Measurements from ENCODE around the gene RFK.

RFK gene

DNA sequence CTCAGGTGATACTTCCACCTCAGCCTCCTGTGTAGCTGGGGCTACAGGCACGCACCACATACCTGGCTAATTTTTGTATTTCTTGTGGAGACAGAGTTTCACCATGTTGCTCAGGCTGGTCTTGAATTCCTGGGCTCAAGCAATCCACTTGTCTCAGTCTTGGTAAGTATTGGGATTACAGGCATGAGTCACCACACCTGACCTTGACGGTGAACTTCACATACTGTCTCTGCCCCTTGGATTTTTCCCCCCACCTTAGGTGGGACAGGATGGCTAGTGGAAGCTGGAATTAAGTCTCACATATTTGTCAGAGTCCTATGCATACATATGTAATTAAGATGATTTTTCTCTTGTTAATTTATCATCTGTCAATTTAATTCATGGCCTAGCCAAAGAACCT lies 20.9 kb upstream of the RFK start:
- H3K9ac ChIP-seq (ENCODE audit: low read depth, low read length, poor library complexity, severe bottlenecking) = no peak overlapping the region
- no peaks in the 10 kb centered on the region for H4K20me1 ChIP-seq (ENCODE audit: insufficient read depth, low read length, poor library complexity, severe bottlenecking)
- H3K9me2 ChIP-seq (replicated peaks; ENCODE audit: low read depth, low read length) = no peaks in the 10 kb centered on the region
- H3K79me2 ChIP-seq (ENCODE audit: insufficient read depth, low read length) = no peaks in the 10 kb centered on the region
- no peak for TF ChIP-seq CTCF (conservative IDR thresholded peaks at IDR 0.05; ENCODE audit: low read length)
- TF ChIP-seq EZH2phosphoT487 (IDR thresholded peaks at IDR 0.05; ENCODE audit: borderline replicate concordance) = no peak
- H3K27me3 ChIP-seq (ENCODE audit: insufficient read depth, low read length, poor library complexity, severe bottlenecking) = no peaks in the 10 kb centered on the region
- no peaks in the 10 kb centered on the region for H3F3A ChIP-seq (ENCODE audit: low read depth)
- no peak overlapping the region for H3K4me3 ChIP-seq (ENCODE audit: low read length, poor library complexity, severe bottlenecking)
- H3K4me1 ChIP-seq (ENCODE audit: insufficient read depth, low read length, poor library complexity, severe bottlenecking) = peaks cover 15% of the 10 kb centered on the region
- no peaks in the 10 kb centered on the region for H3K36me3 ChIP-seq (ENCODE audit: insufficient read depth, low read length)
- H3K9me3 ChIP-seq (ENCODE audit: insufficient read depth, low read depth, low read length) = peaks cover 8% of the 10 kb centered on the region
- H2AFZ ChIP-seq (ENCODE audit: low read length) = 0 out of 2 replicates have a peak overlapping the region, but pooled peaks have one; percentile 32
- H3K4me2 ChIP-seq (ENCODE audit: low read depth, low read length, poor library complexity, severe bottlenecking) = no peak overlapping the region

- no peaks in the 10 kb centered on the region for H3K9me2 ChIP-seq (replicated peaks; ENCODE audit: low read depth, low read length)
- H4K20me1 ChIP-seq (ENCODE audit: insufficient read depth, low read length, poor library complexity, severe bottlenecking) = no peaks in the 10 kb centered on the region
- H3K4me3 ChIP-seq (ENCODE audit: low read length, poor library complexity, severe bottlenecking) = no peak overlapping the region
- no peak overlapping the region for H3K9ac ChIP-seq (ENCODE audit: low read depth, low read length, poor library complexity, severe bottlenecking)
- no peak for TF ChIP-seq CTCF (conservative IDR thresholded peaks at IDR 0.05; ENCODE audit: low read length)
- no peak for TF ChIP-seq EZH2phosphoT487 (IDR thresholded peaks at IDR 0.05; ENCODE audit: borderline replicate concordance)
- peaks cover 8% of the 10 kb centered on the region for H3K9me3 ChIP-seq (ENCODE audit: insufficient read depth, low read depth, low read length)
- H3K27me3 ChIP-seq (ENCODE audit: insufficient read depth, low read length, poor library complexity, severe bottlenecking) = no peaks in the 10 kb centered on the region
- no peak overlapping the region for H3K4me2 ChIP-seq (ENCODE audit: low read depth, low read length, poor library complexity, severe bottlenecking)
- H3K4me1 ChIP-seq (ENCODE audit: insufficient read depth, low read length, poor library complexity, severe bottlenecking) = peaks cover 15% of the 10 kb centered on the region
- no peaks in the 10 kb centered on the region for H3K79me2 ChIP-seq (ENCODE audit: insufficient read depth, low read length)
- no peaks in the 10 kb centered on the region for H3F3A ChIP-seq (ENCODE audit: low read depth)
- H2AFZ ChIP-seq (ENCODE audit: low read length) = no peak overlapping the region
- H3K36me3 ChIP-seq (ENCODE audit: insufficient read depth, low read length) = no peaks in the 10 kb centered on the region
Observed at GRCh38 chr9:76414661-76415060, 20.4 kb upstream of the RFK start.

- Histone ChIP-seq H3K4me1 (ENCODE audit: insufficient read depth, low read length, poor library complexity, severe bottlenecking) (peaks cover 15% of the 10 kb centered on the region), H3K4me2 (ENCODE audit: low read depth, low read length, poor library complexity, severe bottlenecking) (no peak overlapping the region), H3F3A (ENCODE audit: low read depth) (no peaks in the 10 kb centered on the region), H3K79me2 (ENCODE audit: insufficient read depth, low read length) (no peaks in the 10 kb centered on the region), H3K36me3 (ENCODE audit: insufficient read depth, low read length) (no peaks in the 10 kb centered on the region), H3K27me3 (ENCODE audit: insufficient read depth, low read length, poor library complexity, severe bottlenecking) (no peaks in the 10 kb centered on the region), H3K9me2 (replicated peaks; ENCODE audit: low read depth, low read length) (no peaks in the 10 kb centered on the region), H3K9ac (ENCODE audit: low read depth, low read length, poor library complexity, severe bottlenecking) (no peak overlapping the region), H3K9me3 (ENCODE audit: insufficient read depth, low read depth, low read length) (peaks cover 8% of the 10 kb centered on the region), H3K4me3 (ENCODE audit: low read length, poor library complexity, severe bottlenecking) (no peak overlapping the region), H4K20me1 (ENCODE audit: insufficient read depth, low read length, poor library complexity, severe bottlenecking) (no peaks in the 10 kb centered on the region), H2AFZ (ENCODE audit: low read length) (no peak overlapping the region)
- TF ChIP-seq CTCF (conservative IDR thresholded peaks at IDR 0.05; ENCODE audit: low read length) = no peak
- no peak for TF ChIP-seq EZH2phosphoT487 (IDR thresholded peaks at IDR 0.05; ENCODE audit: borderline replicate concordance)
Observed at GRCh38 chr9:76413658-76414057, 19.4 kb upstream of the RFK start.
